GM18519 (cell line): ENCODE results near the gene BOK.
"Not testable (repeated sequence)": the region's sequence is repeated elsewhere in the genome, so short reads cannot be mapped to it uniquely, and the experiment has no call there.

Experiments
- ATAC-seq: cut with Tn5 transposase; IDR thresholded peaks from one replicate; pipeline ENCODE4 v1.9.1; 2021; ENCODE audit warnings: mild to moderate bottlenecking, moderate library complexity; ENCODE audit not compliant: unreplicated experiment, low FRiP score

BOK gene

GRCh38 chr2:241570961-241571581 is 12.5 kb downstream of the BOK start:
- ATAC-seq, result no peak

- no peak for ATAC-seq
These were observed 13.5 kb downstream of the BOK start for GRCh38 chr2:241571821-241572620.

GRCh38 chr2:241572915-241573651 is 14.5 kb downstream of the BOK start:
- ATAC-seq, result not testable (repeated sequence)

GRCh38 chr2:241573741-241574140 is 15.2 kb downstream of the BOK start:
- ATAC-seq, result no peak

GRCh38 chr2:241574911-241575623 is 16.5 kb downstream of the BOK start:
- no peak for ATAC-seq

- ATAC-seq, result no peak
These were observed 17.2 kb downstream of the BOK start for GRCh38 chr2:241575624-241576292.

GRCh38 chr2:241576293-241576654 is 17.7 kb downstream of the BOK start:
- no peak for ATAC-seq

- no peak for ATAC-seq
These were observed 19.0 kb downstream of the BOK start for GRCh38 chr2:241577413-241578122.

GRCh38 chr2:241579281-241579680 is 20.7 kb downstream of the BOK start:
- no peak for ATAC-seq

GRCh38 chr2:241582328-241582727 is 23.8 kb downstream of the BOK start:
- ATAC-seq, result no peak

GRCh38 chr2:241582806-241583205 is 24.3 kb downstream of the BOK start:
- no peak for ATAC-seq

- ATAC-seq, result no peak
These were observed 25.9 kb downstream of the BOK start for GRCh38 chr2:241584436-241584835.

- ATAC-seq, result no peak
These were observed 28.2 kb downstream of the BOK start for GRCh38 chr2:241586564-241587264.

- ATAC-seq, result not testable (repeated sequence)
These were observed 31.3 kb downstream of the BOK start for GRCh38 chr2:241589863-241590262.

- ATAC-seq, result not testable (repeated sequence)
These were observed 32.2 kb downstream of the BOK start for GRCh38 chr2:241590496-241591455.

- no peak for ATAC-seq
These were observed 33.7 kb downstream of the BOK start for GRCh38 chr2:241592126-241592845.

- ATAC-seq, result no peak
These were observed 34.7 kb downstream of the BOK start for GRCh38 chr2:241593271-241593670.
